ENCODE results near the gene MBD6.

The MBD6 gene

GRCh38 chr12:57577981-57578758, 55.5 kb downstream of the MBD6 start:
- no peak for DNase-seq (ENCODE audit: low spot score)

- no peak for DNase-seq (ENCODE audit: low spot score)
Measured at GRCh38 chr12:57579011-57579410, 56.4 kb downstream of the MBD6 start.
